Sigmoid colon (tissue), 4 donors: ENCODE measurements around the gene PHLDB1.

Experiments used
- CTCF ChIP-seq, 4 experiments: fragments of 450-650 bp in 3 of 4; fragments of 200-600 bp in 1 of 4; IDR thresholded peaks; one replicate each; pipeline ENCODE4 v1.5.1; 2016 to 2019; ENCODE audit warnings: antibody characterized with exemption in 4 of 4, mild to moderate bottlenecking in 3 of 4, moderate library complexity in 2 of 4
- EP300 ChIP-seq, 4 donors: sonication (generic); formaldehyde crosslinking; IDR thresholded peaks; one replicate each; pipeline ENCODE4 v1.6.1; 2017; ENCODE audit warnings: antibody characterized with exemption in 4 of 4
- POLR2AphosphoS5 ChIP-seq, 4 donors: sonication (generic); formaldehyde crosslinking; IDR thresholded peaks; one replicate each; pipeline ENCODE4 v1.6.1; 2017; ENCODE audit warnings: antibody characterized with exemption in 4 of 4

- TF ChIP-seq CTCF (IDR thresholded peaks at IDR 0.05) (no peak), POLR2AphosphoS5 (IDR thresholded peaks at IDR 0.05) (no peak), EP300 (IDR thresholded peaks at IDR 0.05) (no peak)
Observed at GRCh38 chr11:118638726-118639125, 31.3 kb downstream of the PHLDB1 start.
